GM12873 (cell line): ENCODE measurements around the gene LSM11.
A peak's percentile ranks its signal among the peaks of the same experiment; 100 is the strongest.

Experiments
- CTCF ChIP-seq: IDR thresholded peaks from 2 replicates; pipeline ENCODE4 v1.5.1; 2012; ENCODE audit warnings: low read depth, mild to moderate bottlenecking, moderate library complexity, low read length, control low read depth; ENCODE audit not compliant: insufficient read depth; ENCODE audit errors: missing control alignments

LSM11 gene

DNA sequence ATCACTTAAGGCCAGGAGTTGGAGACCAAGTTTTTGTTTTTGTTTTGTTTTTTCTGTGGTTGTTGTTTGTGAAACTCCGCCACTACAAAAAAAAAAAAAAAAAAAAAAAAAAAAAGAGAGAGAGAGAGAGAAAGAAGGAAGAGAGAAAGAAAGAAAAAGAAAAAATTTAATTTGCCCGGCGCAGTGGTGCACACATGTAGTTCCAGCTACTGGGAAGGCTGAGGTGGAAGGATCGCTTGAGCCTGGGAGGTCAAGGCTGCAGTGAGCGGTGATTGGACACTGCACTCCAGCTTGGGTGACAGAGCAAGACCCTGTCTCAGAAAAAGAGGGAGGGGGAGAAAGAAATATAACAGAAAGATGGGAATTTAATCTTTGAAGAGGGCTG lies 11.4 kb upstream of the LSM11 start:
- no peak for TF ChIP-seq CTCF

GRCh38 chr5:157732596-157733262 lies 10.8 kb upstream of the LSM11 start:
- no peak for TF ChIP-seq CTCF

- no peak for TF ChIP-seq CTCF
These were observed 9.1 kb upstream of the LSM11 start for GRCh38 chr5:157734436-157734835.

DNA sequence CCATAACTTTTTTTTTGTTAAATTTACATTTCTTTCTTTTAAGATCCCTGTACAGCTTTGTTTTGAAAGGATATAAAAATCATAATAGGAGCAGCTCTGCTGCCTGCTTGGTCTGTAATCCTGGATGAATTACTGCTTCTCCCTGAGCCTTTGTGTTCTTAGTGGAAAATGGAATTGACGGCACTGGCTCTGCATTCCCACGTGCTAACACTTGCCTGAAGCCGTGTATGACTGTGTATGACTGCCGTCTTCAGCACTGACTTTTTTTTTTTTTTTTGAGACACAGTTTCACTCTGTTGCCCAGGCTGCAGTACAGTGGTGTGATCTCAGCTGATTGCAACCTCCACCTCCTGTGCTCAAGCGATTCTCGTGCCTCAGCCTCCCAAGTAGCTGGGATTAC lies 7.5 kb upstream of the LSM11 start:
- TF ChIP-seq CTCF, result no peak

GRCh38 chr5:157739388-157740228 lies 3.9 kb upstream of the LSM11 start:
- TF ChIP-seq CTCF, result no peak

GRCh38 chr5:157740229-157740610 lies 3.3 kb upstream of the LSM11 start:
- TF ChIP-seq CTCF, result peak; percentile 60

DNA sequence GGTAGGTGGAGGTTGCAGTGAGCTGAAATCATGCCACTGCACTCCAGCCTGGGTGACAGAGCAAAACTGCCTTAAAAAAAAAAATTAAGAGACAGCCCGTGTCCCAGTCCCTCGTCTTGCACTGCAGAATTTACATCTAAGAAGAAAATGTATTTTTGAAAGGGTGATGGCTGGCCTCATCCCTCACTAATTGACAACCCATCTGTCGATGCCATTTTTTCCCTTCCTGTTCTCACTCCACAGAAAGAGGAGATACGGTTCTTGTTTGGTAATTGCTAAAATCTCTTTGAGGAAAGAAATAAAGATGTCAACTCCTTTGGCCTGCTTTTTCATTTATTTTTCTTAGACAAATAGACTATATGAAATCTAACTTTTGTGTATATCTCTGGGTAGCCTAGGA lies 2.4 kb upstream of the LSM11 start:
- no peak for TF ChIP-seq CTCF
